Naive thymus-derived CD8-positive, alpha-beta T cell (primary cell): ENCODE data around the gene RAD51. TPM values are rescaled to one million over a fixed set of nuclear protein-coding genes. Genes with fewer than 3 reads are reported as not detected.

ENCODE experiments used
- ATAC-seq, 2 donors: fragments of 150-1000 bp; cut with Tn5 transposase in 1 of 2; sonication (Bioruptor Pico), chemical (Tn5 transposase) in 1 of 2; 1 replicate in 1 of 2; 2 replicates in 1 of 2; pipeline ENCODE4 v1.10.0; 2021; ENCODE audit warnings: mild to moderate bottlenecking in 2 of 2, moderate library complexity in 2 of 2
- POLR2A ChIA-PET: fragments of 350-600 bp; sonication (Branson Sonifier 250); formaldehyde crosslinking; loops from one replicate; lab custom pipeline; 2021; ENCODE audit warnings: antibody characterized with exemption; lab: Charles Lee
- DNase-seq, 10 donors: peaks; one replicate each; pipeline versions ENCODE4 v3.0.0 to v3.0.0-alpha.2; 2020 to 2022
- H3K27ac Mint-ChIP-seq, 10 donors: one replicate each; pipeline ENCODE4 v1.8.0; 2020 to 2022; ENCODE audit warnings: mild to moderate bottlenecking in 10 of 10, mixed read lengths in 10 of 10, moderate library complexity in 4 of 10, inconsistent platforms in 1 of 10
- H3K27me3 Mint-ChIP-seq, 5 donors: one replicate each; pipeline ENCODE4 v1.8.0; 2021 to 2022; ENCODE audit warnings: mixed read lengths in 5 of 5
- H3K36me3 Mint-ChIP-seq, 3 donors: one replicate each; pipeline ENCODE4 v1.8.0; 2020 to 2022; ENCODE audit warnings: mixed read lengths in 3 of 3, mild to moderate bottlenecking in 2 of 3, inconsistent platforms in 1 of 3
- H3K4me1 Mint-ChIP-seq, 4 donors: one replicate each; pipeline ENCODE4 v1.8.0; 2021 to 2022; ENCODE audit warnings: mixed read lengths in 4 of 4
- H3K4me3 Mint-ChIP-seq, 10 donors: one replicate each; pipeline ENCODE4 v1.8.0; 2020 to 2022; ENCODE audit warnings: mild to moderate bottlenecking in 10 of 10, mixed read lengths in 10 of 10, moderate library complexity in 6 of 10, inconsistent platforms in 1 of 10
- H3K9me3 Mint-ChIP-seq, 9 donors: one replicate each; pipeline ENCODE4 v1.8.0; 2020 to 2022; ENCODE audit warnings: mixed read lengths in 9 of 9, mild to moderate bottlenecking in 3 of 9, inconsistent platforms in 1 of 9, moderate library complexity in 1 of 9
- polyA plus RNA-seq, 3 donors: library from polyadenylated mRNA; unstranded; fragments of 300-500 nt; fragmentation: Illumina TruSeq; gene quantifications; one replicate each; pipeline ENCODE4 v1.2.3, GENCODE V29; 2021
- total RNA-seq, 8 experiments: library from RNA in 2 of 8; stranded (reverse) in 2 of 8; gene quantifications; one replicate each; pipeline ENCODE4 v1.2.3 and lab custom pipeline; 2021 to 2026

RAD51 gene
- total and polyA plus RNA-seq, 5 experiments from 2014 or later, result 0.46 to 1.1 (median 0.69) TPM; not detected in 2

DNA sequence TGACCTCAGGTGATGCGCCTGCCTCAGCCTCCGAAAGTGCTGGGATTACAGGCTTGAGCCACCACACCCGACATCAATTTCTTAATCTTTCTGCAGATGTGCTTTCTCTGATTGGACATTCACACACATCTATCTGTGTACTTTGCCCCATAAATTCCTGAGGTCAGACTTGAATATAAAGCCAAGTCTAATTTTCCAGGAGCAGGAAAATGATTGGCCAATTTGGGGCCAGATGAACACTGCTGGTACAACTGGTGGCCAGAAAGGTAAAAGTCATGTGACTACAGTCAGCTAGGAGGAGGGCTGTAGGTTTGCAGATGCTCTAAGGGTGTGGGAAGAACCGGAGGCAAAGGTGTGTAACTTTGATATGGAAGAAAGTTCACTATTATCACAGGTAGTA, 3.2 kb upstream of the RAD51 start:
- no peaks in the 10 kb centered on the region for H3K27me3 Mint-ChIP-seq
- peaks cover 16 to 36% (median 26%) of the 10 kb centered on the region in 4 donors for H3K4me1 Mint-ChIP-seq
- no peak for ATAC-seq
- H3K27ac Mint-ChIP-seq, result peak overlapping the region in 4 of 10 donors; percentile 45 to 53 (median 48)
- peaks cover 0 to 11% (median 3%) of the 10 kb centered on the region in 3 donors for H3K36me3 Mint-ChIP-seq
- no peak for DNase-seq
- H3K9me3 Mint-ChIP-seq, result no peaks in the 10 kb centered on the region
- POLR2A ChIA-PET, result no interaction called here
- peak overlapping the region in 1 of 10 donors; percentile 48 for H3K4me3 Mint-ChIP-seq

DNA sequence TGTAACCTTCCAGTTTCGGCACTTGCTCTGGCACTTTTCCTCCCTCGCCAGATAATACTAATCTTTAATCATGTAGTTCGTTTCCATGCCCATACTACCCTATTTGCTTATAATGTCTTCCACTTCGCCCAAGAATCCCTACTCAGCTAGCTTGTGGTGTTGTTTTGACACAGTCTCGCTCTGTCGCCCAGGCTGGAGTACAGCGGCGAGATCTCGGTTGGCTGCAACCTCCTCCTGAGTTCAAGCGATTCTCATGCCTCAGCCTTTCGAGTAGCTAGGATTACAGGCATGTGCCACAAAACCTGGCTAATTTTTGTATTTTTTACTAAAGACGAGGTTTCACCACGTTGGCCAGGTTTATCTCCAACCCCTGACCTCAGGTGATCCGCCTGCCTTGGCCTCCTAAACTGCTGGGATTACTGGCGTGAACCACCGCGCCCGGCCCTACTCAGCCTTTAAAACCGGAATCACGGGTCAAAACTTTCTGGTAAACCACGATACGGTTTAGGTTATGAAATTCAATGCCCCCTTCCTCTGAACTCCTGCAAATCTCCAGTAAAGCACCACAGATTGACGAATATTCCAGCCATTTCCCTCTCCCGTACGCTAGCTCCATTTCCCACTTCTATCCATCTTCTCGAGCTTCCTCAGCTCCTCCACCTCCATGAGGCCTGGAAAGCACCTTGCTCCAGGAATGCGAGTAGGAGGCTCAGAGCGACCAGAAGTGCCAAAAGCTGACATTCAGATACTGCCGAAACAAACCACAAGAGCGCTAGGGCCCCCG, 878 bp upstream of the RAD51 start:
- H3K27me3 Mint-ChIP-seq, result no peaks in the 10 kb centered on the region
- POLR2A ChIA-PET, result interaction anchor here (0.6 to 2.9 kb wide), 21 partner anchors 9 to 1858 kb away, joined by 3 to 24 read pairs (median 5); partner anchors contain the start of genes C15orf62, CCDC32, DNAJC17 and GCHFR

DNA sequence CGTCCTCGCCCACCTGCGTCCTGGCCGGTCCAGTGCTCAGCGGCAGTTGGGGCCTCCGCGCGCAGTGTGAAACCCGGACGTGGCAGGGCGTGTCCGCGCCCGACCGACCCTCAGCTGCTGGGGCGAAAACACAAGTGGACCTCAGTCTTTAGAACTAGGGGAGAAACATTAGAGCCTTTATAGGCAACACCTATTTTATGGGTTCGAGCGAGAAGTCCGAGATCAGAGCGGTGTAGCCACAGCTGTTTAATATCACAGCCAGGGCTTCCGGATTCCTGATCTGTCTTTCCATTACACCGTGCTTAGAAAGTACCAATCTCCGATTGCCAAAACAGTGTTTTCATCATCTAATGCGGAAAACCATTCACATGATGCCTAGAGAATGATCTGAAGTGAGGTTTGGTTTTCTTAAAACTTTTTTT, 506 bp downstream of the RAD51 start:
- H3K36me3 Mint-ChIP-seq, result peaks cover 0 to 7% (median 3%) of the 10 kb centered on the region in 3 donors
- ATAC-seq (peak in 1 of 2 donors; percentile 6), DNase-seq (peak in 3 of 10 donors; percentile 8 to 23 (median 15))
- H3K27ac Mint-ChIP-seq, result peak overlapping the region; percentile 75 to 99 (median 91)
- no peaks in the 10 kb centered on the region for H3K9me3 Mint-ChIP-seq
- no peaks in the 10 kb centered on the region for H3K27me3 Mint-ChIP-seq
- H3K4me1 Mint-ChIP-seq, result peaks cover 12 to 31% (median 26%) of the 10 kb centered on the region in 4 donors
- POLR2A ChIA-PET, result interaction anchor here (0.8 to 2.9 kb wide), 16 partner anchors 11 to 199 kb away, joined by 3 to 24 read pairs (median 5); partner anchors contain the start of genes C15orf62, CCDC32, DNAJC17 and GCHFR
- H3K4me3 Mint-ChIP-seq, result peak overlapping the region; percentile 94 to 100 (median 99)

More for the DNA sequence above, 878 bp upstream of the RAD51 start:
- Mint-ChIP-seq H3K27ac (peak overlapping the region; percentile 95 to 100 (median 99)), H3K4me3 (peak overlapping the region; percentile 94 to 100 (median 99)), H3K4me1 (peaks cover 16 to 36% (median 26%) of the 10 kb centered on the region in 4 donors), H3K9me3 (no peaks in the 10 kb centered on the region), H3K36me3 (peaks cover 0 to 11% (median 3%) of the 10 kb centered on the region in 3 donors)
- DNase-seq (peak in 1 of 10 donors; percentile 10), ATAC-seq (no peak)

DNA sequence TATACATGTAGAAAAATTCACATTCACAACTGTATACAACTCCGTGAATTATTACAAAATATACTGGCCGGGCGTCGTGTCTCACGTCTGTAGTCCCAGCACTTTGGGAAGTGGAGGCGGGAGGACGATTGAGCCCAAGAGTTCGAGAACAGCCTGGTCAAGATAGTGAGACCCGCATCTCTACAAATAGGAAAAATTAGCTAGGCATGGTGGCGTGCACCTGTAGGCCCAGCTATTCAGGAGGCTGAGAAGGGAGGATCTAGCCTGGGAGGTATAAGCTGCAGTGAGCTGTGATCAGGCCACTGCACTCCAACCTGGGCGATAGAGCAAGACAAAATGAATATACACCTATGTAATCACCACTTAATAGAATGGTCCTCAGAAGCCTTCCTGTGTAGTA, 1.3 kb downstream of the RAD51 start:
- ATAC-seq, result no peak
- H3K27ac Mint-ChIP-seq, result peak overlapping the region in 2 of 10 donors; percentile 19 to 99
- DNase-seq, result no peak
- H3K27me3 Mint-ChIP-seq, result no peaks in the 10 kb centered on the region
- H3K4me3 Mint-ChIP-seq, result peak overlapping the region in 9 of 10 donors; percentile 94 to 100 (median 99)
- H3K9me3 Mint-ChIP-seq, result no peaks in the 10 kb centered on the region
- H3K36me3 Mint-ChIP-seq, result peaks cover 0 to 7% (median 3%) of the 10 kb centered on the region in 3 donors
- H3K4me1 Mint-ChIP-seq, result peaks cover 12 to 31% (median 26%) of the 10 kb centered on the region in 4 donors
- POLR2A ChIA-PET, result no interaction called here

DNA sequence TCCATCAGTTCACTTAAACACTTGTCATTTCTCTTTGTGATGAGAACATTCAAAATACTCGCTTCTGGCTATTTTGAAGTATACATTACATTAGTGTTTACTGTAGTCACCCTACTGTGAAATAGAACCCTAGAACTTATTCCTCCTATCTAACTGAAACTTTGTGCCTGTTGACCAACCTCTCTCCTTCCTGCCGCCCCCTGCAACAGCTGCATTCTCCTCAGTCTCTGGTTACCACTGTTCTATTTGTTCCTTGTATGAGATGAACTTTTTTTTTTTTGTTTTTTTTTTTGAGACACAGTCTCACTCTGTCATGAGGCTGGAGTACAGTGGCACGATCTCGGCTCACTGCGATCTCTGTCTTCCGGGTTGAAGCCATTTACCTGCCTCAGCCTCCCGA, 2.9 kb downstream of the RAD51 start:
- peak overlapping the region in 2 of 10 donors; percentile 6 to 44 for H3K4me3 Mint-ChIP-seq
- peaks cover 0 to 2% (median 0%) of the 10 kb centered on the region in 3 donors for H3K36me3 Mint-ChIP-seq
- POLR2A ChIA-PET, result no interaction called here
- H3K27me3 Mint-ChIP-seq, result no peaks in the 10 kb centered on the region
- DNase-seq (no peak), ATAC-seq (no peak)
- peaks cover 12 to 24% (median 22%) of the 10 kb centered on the region in 4 donors for H3K4me1 Mint-ChIP-seq
- no peak overlapping the region for H3K27ac Mint-ChIP-seq
- H3K9me3 Mint-ChIP-seq, result no peaks in the 10 kb centered on the region

DNA sequence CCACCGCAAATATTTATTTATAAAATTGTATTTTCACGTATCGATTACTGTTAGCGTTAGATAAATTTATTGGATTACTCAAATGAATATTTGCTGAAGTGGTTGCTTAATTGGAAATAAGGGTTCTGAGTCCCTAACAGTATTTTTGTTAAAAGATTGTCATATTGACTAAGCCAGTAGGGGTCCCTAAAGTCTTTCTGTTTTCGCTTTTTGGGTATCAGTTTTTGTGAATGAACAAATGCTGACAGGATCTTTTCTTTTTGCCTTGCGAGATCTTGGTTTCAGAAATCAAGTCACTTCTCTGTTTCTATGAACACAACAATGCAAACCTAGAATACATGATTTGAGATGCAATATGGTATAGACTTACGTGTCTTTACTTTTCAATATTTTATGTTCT, 7.1 kb downstream of the RAD51 start:
- DNase-seq, result peak in 3 of 10 donors; percentile 8 to 32 (median 28)
- Mint-ChIP-seq H3K36me3 (peaks cover 0 to 2% (median 0%) of the 10 kb centered on the region in 3 donors), H3K4me3 (no peak overlapping the region), H3K27me3 (peaks cover 0 to 2% (median 0%) of the 10 kb centered on the region in 5 donors), H3K27ac (no peak overlapping the region), H3K4me1 (no peaks in the 10 kb centered on the region), H3K9me3 (no peaks in the 10 kb centered on the region)
- no peak for ATAC-seq
- POLR2A ChIA-PET, result no interaction called here

DNA sequence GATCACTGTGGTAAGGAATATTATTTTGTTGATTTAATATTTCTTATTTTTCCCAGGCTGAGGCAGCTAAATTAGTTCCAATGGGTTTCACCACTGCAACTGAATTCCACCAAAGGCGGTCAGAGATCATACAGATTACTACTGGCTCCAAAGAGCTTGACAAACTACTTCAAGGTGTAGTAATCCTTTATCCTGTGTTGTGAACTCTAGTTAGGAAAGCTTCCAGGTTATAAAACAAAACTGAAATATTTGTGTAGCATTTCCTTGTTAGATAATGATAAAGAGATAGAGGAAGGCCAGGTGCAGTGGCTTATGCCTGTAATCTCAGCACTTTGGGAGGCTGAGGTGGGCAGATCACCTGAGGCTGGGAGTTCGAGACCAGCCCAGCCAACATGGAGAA, 11.1 kb downstream of the RAD51 start:
- no peak for DNase-seq
- POLR2A ChIA-PET, result interaction anchor here (0.7 kb wide), 1 partner anchor 11 kb away, joined by 3 read pairs; the partner anchor contains the start of gene RAD51

DNA sequence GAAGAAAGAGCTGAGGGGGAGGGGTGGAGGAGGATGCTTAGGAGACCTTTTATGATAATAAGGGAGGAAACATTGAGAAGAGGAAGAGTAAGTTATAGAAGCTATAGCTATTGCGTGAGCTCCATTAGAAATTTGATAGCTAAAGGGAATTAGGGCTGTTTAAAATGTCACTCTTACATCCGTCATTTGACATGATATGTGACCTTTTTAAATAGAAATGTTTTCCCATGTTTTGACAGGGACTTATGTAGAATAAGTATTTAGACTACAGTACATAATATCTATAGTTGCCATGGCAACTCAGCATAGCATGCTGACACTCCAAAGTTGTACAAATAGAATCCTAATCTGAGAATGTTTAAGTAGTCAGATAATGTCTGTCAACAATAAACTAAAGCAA, 19.2 kb downstream of the RAD51 start:
- POLR2A ChIA-PET, result interaction anchor here (0.6 kb wide), 1 partner anchor 145 kb away, joined by 3 read pairs; no protein-coding TSS in a partner anchor
- Mint-ChIP-seq H3K4me3 (no peak overlapping the region), H3K9me3 (no peaks in the 10 kb centered on the region), H3K27ac (no peak overlapping the region), H3K27me3 (no peaks in the 10 kb centered on the region), H3K4me1 (no peaks in the 10 kb centered on the region), H3K36me3 (peaks cover 0 to 2% (median 0%) of the 10 kb centered on the region in 3 donors)
- ATAC-seq (no peak), DNase-seq (no peak)

More for the DNA sequence above, 11.1 kb downstream of the RAD51 start:
- H3K9me3 Mint-ChIP-seq, result no peaks in the 10 kb centered on the region
- H3K36me3 Mint-ChIP-seq, result peaks cover 0 to 4% (median 0%) of the 10 kb centered on the region in 3 donors
- no peaks in the 10 kb centered on the region for H3K4me1 Mint-ChIP-seq
- no peak for ATAC-seq
- H3K4me3 Mint-ChIP-seq, result no peak overlapping the region
- H3K27ac Mint-ChIP-seq, result peak overlapping the region in 1 of 10 donors; percentile 22
- H3K27me3 Mint-ChIP-seq, result peaks cover 0 to 2% (median 0%) of the 10 kb centered on the region in 5 donors

DNA sequence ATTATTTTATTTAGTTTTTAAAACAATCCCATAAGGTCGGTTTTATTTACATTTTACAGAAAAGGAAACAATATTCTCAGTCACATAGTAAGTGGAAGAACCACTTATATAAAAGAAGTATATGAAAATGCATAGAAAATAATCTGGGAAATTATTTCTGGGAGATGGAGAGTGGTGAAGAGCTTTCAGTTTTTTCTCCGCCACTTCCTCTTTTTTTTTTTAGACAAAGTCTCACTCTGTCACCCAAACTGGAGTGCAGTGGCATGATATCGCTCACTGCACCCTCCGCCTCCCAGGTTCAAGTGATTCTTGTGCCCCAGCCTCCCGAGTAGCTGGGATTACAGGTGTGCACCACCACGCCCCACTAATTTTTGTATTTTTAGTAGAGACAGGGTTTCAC, 21.2 kb downstream of the RAD51 start:
- H3K27ac Mint-ChIP-seq, result no peak overlapping the region
- H3K9me3 Mint-ChIP-seq, result no peaks in the 10 kb centered on the region
- H3K4me3 Mint-ChIP-seq, result no peak overlapping the region
- ATAC-seq (no peak), DNase-seq (no peak)
- no peaks in the 10 kb centered on the region for H3K36me3 Mint-ChIP-seq
- H3K4me1 Mint-ChIP-seq, result no peaks in the 10 kb centered on the region
- POLR2A ChIA-PET, result no interaction called here
- H3K27me3 Mint-ChIP-seq, result no peaks in the 10 kb centered on the region

DNA sequence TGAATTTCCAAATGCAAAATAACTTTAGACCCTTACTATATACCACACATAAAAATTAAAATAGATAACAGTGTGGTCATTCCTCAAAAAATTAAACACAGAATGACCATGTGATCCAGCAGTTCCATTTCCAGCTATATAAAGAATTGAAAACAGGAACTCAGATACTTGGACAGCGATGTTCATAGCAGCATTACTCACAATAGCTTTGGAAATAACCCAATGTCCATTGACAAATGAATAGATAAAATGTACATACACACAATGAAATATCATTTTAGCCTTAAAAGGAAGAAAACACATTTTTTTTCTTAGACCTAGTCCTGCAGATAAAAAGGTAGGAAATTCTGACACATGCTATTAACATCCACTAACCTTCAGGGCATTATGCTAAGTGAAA, 26.7 kb downstream of the RAD51 start:
- ATAC-seq (no peak), DNase-seq (no peak)
- no peak overlapping the region for H3K4me3 Mint-ChIP-seq
- POLR2A ChIA-PET, result no interaction called here
- no peak overlapping the region for H3K27ac Mint-ChIP-seq
- H3K4me1 Mint-ChIP-seq, result no peaks in the 10 kb centered on the region
- no peaks in the 10 kb centered on the region for H3K27me3 Mint-ChIP-seq
- no peaks in the 10 kb centered on the region for H3K36me3 Mint-ChIP-seq
- no peaks in the 10 kb centered on the region for H3K9me3 Mint-ChIP-seq

DNA sequence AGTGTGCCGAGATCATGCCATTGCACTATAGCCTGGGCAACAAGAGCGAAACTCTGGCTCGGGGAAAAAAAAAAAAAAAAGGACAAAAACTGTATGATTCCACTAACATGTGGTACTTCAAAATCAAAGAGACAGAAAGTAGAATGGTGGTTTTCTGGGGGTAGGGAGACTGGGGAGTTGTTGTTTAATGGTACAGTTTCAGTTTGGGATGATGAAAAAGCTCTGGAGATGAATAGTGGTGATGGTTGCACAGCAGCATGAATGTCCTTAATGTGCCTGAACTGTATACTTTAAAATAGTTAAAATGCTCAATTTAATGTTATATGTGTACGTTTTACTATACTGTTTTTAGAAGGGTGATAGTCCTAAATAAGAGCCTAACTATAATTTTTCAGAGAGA, 27.4 kb downstream of the RAD51 start:
- no peak overlapping the region for H3K27ac Mint-ChIP-seq
- H3K4me3 Mint-ChIP-seq, result no peak overlapping the region
- no peak for ATAC-seq
- H3K9me3 Mint-ChIP-seq, result no peaks in the 10 kb centered on the region
- H3K4me1 Mint-ChIP-seq, result no peaks in the 10 kb centered on the region
- H3K36me3 Mint-ChIP-seq, result no peaks in the 10 kb centered on the region
- POLR2A ChIA-PET, result no interaction called here
- no peaks in the 10 kb centered on the region for H3K27me3 Mint-ChIP-seq
- DNase-seq, result no peak

DNA sequence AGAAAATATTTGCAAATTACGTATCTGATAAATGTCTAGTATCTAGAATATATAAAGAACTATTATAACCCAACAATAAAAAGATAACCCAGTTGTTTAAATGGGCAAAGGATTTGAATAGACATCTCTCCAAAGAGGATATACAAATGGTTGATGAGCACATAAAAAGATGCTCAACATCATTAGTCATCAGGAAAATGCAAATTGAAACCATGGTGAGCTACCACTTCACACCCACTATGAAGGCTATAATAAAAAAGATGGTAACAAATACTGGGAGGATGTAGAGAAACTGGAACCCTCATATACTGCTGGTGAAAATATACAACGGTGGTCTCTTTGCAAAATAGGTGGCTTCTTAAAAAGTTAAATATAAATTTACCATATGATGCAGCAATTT, 28.0 kb downstream of the RAD51 start:
- no peak overlapping the region for H3K27ac Mint-ChIP-seq
- no peaks in the 10 kb centered on the region for H3K36me3 Mint-ChIP-seq
- H3K27me3 Mint-ChIP-seq, result no peaks in the 10 kb centered on the region
- ATAC-seq (no peak), DNase-seq (no peak)
- POLR2A ChIA-PET, result no interaction called here
- no peak overlapping the region for H3K4me3 Mint-ChIP-seq
- no peaks in the 10 kb centered on the region for H3K4me1 Mint-ChIP-seq
- no peaks in the 10 kb centered on the region for H3K9me3 Mint-ChIP-seq

DNA sequence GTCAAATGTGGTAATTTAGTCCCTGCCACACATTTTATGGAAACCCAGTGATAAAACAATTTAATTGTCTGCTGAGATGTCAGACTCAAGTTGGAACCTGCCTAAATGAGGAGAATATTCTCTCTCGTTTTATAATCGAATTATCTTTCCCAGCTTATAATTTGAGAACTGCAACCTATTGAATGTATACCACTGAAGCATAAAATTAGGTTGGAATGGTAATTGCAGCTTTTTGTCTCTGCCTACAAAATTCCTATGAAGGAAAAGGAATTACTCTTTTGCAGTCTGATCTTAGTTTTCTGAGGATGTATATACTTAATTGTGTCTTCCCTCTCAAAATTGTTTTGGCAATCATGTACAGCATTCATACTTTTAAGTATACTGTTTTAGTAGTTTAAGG, 28.9 kb downstream of the RAD51 start:
- Mint-ChIP-seq H3K4me3 (no peak overlapping the region), H3K9me3 (no peaks in the 10 kb centered on the region), H3K4me1 (peaks cover 0 to 1% (median 0%) of the 10 kb centered on the region in 4 donors), H3K27ac (no peak overlapping the region), H3K27me3 (no peaks in the 10 kb centered on the region), H3K36me3 (peaks cover 0 to 6% (median 0%) of the 10 kb centered on the region in 3 donors)
- DNase-seq (no peak), ATAC-seq (no peak)
- POLR2A ChIA-PET, result no interaction called here
